Adrenal gland (tissue), 12 donors: ENCODE measurements around the gene ARL6IP4. TPM values are rescaled to one million over a fixed set of nuclear protein-coding genes. Genes with fewer than 3 reads are reported as not detected.

Experiments used
- DNase-seq, 7 donors: peaks; one replicate each; pipeline ENCODE4 v3.0.0-alpha.2; 2019 to 2020
- H3K27ac ChIP-seq, 5 donors: fragments of 200-600 bp; sonication (generic) in 4 of 5; 1 replicate in 3 of 5; 2 replicates in 2 of 5; pipeline versions ENCODE4 v1.5.1 to v1.8.0; 2016 to 2020; ENCODE audit warnings: mild to moderate bottlenecking in 1 of 5
- H3K27me3 ChIP-seq: fragments of 200-600 bp; 2 replicates; pipeline ENCODE4 v1.8.0; 2021
- H3K36me3 ChIP-seq, 2 donors: fragments of 200-600 bp; replicated peaks in 1 of 2; 1 replicate in 1 of 2; 2 replicates in 1 of 2; pipeline versions ENCODE4 v1.5.1 to v1.8.0; 2018 to 2022
- H3K4me1 ChIP-seq, 2 donors: fragments of 200-600 bp; replicated peaks in 1 of 2; 1 replicate in 1 of 2; 2 replicates in 1 of 2; pipeline versions ENCODE4 v1.5.1 to v1.8.0; 2018 to 2021
- H3K4me3 ChIP-seq, 4 donors: fragments of 200-600 bp; sonication (generic) in 3 of 4; one replicate each; pipeline ENCODE4 v1.5.1; 2016 to 2018
- H3K9me3 ChIP-seq, 3 donors: fragments of 200-600 bp; sonication (generic) in 1 of 3; replicated peaks in 1 of 3; 1 replicate in 2 of 3; 2 replicates in 1 of 3; pipeline versions ENCODE4 v1.5.1 to v1.8.0; 2016 to 2021
- CTCF ChIP-seq, 6 experiments: fragments of 450-650 bp in 4 of 6; fragments of 200-600 bp in 2 of 6; sonication (generic) in 1 of 6; IDR thresholded peaks; 1 replicate in 5 of 6; 2 replicates in 1 of 6; pipeline versions ENCODE4 v1.5.1 to v1.8.0; 2016 to 2021; ENCODE audit warnings: antibody characterized with exemption in 6 of 6, mild to moderate bottlenecking in 2 of 6, moderate library complexity in 1 of 6
- POLR2A ChIP-seq, 2 donors: fragments of 450-650 bp; IDR thresholded peaks; one replicate each; pipeline ENCODE4 v1.6.1; 2017; ENCODE audit warnings: antibody characterized with exemption in 2 of 2, mild to moderate bottlenecking in 2 of 2, moderate library complexity in 1 of 2
- WGBS, 4 donors: extraction: QIAGEN DNeasy Blood & Tissue Kit in 2 of 4; methylation state at CpG; one replicate each; pipeline versions ENCODE4 v1.1.5 to v1.1.7; 2013 to 2017; 5-methylcytosine and 5-hydroxymethylcytosine counted together
- intact Hi-C, 2 donors: fragments of 100-400 bp; cut with DNase I; formaldehyde crosslinking; loops; one replicate each; pipeline versions ENCODE4 v1.14.1 to v1.15.0; 2022 to 2023
- polyA plus RNA-seq, 3 donors: library from polyadenylated mRNA; stranded (reverse); fragments of 200-250 nt in 2 of 3; fragments of 350-450 nt in 1 of 3; fragmentation: Illumina TruSeq in 1 of 3; extraction: RNeasy Lipid Tissue Mini Kit (QIAGEN cat#74804) in 1 of 3; gene quantifications; one replicate each; pipeline ENCODE4 v1.2.3, GENCODE V29; 2013 to 2014
- total RNA-seq, 9 donors: library from RNA; depleted of rRNA in 4 of 9; stranded (reverse); fragments of >200 nt in 4 of 9; fragments of 120-200 nt in 1 of 9; fragmentation: NEBNext Ultra II Directional in 1 of 9; extraction: Animal tissue kit (Norgen Biotek cat#: 25700) in 1 of 9; gene quantifications; one replicate each; pipeline versions ENCODE4 v1.1.0 to v1.2.4, GENCODE V29; 2013 to 2023
- donor health status: healthy with polysubstance abuse.
- donor health status: Bipolar disorder and iron deficiency.
- donor health status: DM: yes; HTN: yes; CAD: no.
- donor health status: DM: no; HTN: no; CAD: no.
- donor health status: DM: no; HTN: no; CAD: no.
- donor health status: DM: yes; HTN: yes; CAD: no.

Gene ARL6IP4
- total and polyA plus RNA-seq, 12 donors, result 192 to 709 (median 296) TPM

- TF ChIP-seq CTCF (IDR thresholded peaks at IDR 0.05) (no peak), POLR2A (IDR thresholded peaks at IDR 0.05) (no peak)
Measured at GRCh38 chr12:122988036-122988435, 7.6 kb downstream of the ARL6IP4 start.

GRCh38 chr12:122988612-122989212, 8.2 kb downstream of the ARL6IP4 start:
- Histone ChIP-seq H3K4me3 (no peak overlapping the region), H3K27ac (no peak overlapping the region), H3K4me1 (peaks cover 19 to 23% of the 10 kb centered on the region in 2 donors), H3K9me3 (no peaks in the 10 kb centered on the region), H3K27me3 (no peaks in the 10 kb centered on the region), H3K36me3 (peaks cover 0 to 62% of the 10 kb centered on the region in 2 donors)
- 67 to 100% (median 92%) methylated on average over 1 to 21 of the region's 21 CpGs for WGBS, 4 donors
- DNase-seq, result no peak
- intact Hi-C loops, result loop anchor here (5.0 kb wide), 2 partner anchors 174 to 249 kb away; no protein-coding TSS in a partner anchor
- no peak for TF ChIP-seq CTCF (IDR thresholded peaks at IDR 0.05)
- no peak for TF ChIP-seq POLR2A (IDR thresholded peaks at IDR 0.05)

More at GRCh38 chr12:122988036-122988435, 7.6 kb downstream of the ARL6IP4 start:
- no peak overlapping the region for H3K27ac ChIP-seq
- intact Hi-C loops, result loop anchor here (5.0 kb wide), 2 partner anchors 174 to 249 kb away; no protein-coding TSS in a partner anchor
- no peak for DNase-seq
- no peak overlapping the region for H3K4me3 ChIP-seq
- peaks cover 21 to 30% of the 10 kb centered on the region in 2 donors for H3K4me1 ChIP-seq
- H3K9me3 ChIP-seq, result no peaks in the 10 kb centered on the region
- 90 to 92% (median 92%) methylated on average over 5 to 13 of the region's 13 CpGs for WGBS, 4 donors
- no peaks in the 10 kb centered on the region for H3K27me3 ChIP-seq
- H3K36me3 ChIP-seq, result peaks cover 0 to 62% of the 10 kb centered on the region in 2 donors

- Histone ChIP-seq H3K27ac (no peak overlapping the region), H3K4me3 (no peak overlapping the region), H3K9me3 (no peaks in the 10 kb centered on the region), H3K36me3 (peaks cover 0 to 63% of the 10 kb centered on the region in 2 donors), H3K4me1 (peaks cover 13 to 17% of the 10 kb centered on the region in 2 donors), H3K27me3 (no peaks in the 10 kb centered on the region)
- intact Hi-C loops, result loop anchor here (5.0 kb wide), 2 partner anchors 173 to 248 kb away; no protein-coding TSS in a partner anchor
- no peak for DNase-seq
- 77 to 94% (median 90%) methylated on average over 4 to 10 of the region's 10 CpGs for WGBS, 4 donors
- TF ChIP-seq CTCF (IDR thresholded peaks at IDR 0.05) (no peak), POLR2A (IDR thresholded peaks at IDR 0.05) (no peak)
Measured at GRCh38 chr12:122989225-122989839, 8.9 kb downstream of the ARL6IP4 start.

GRCh38 chr12:122989874-122990419, 9.5 kb downstream of the ARL6IP4 start:
- Histone ChIP-seq H3K4me1 (peaks cover 7 to 11% of the 10 kb centered on the region in 2 donors), H3K27me3 (no peaks in the 10 kb centered on the region), H3K36me3 (peaks cover 0 to 67% of the 10 kb centered on the region in 2 donors), H3K9me3 (no peaks in the 10 kb centered on the region), H3K27ac (no peak overlapping the region), H3K4me3 (no peak overlapping the region)
- DNase-seq, result no peak
- no peak for TF ChIP-seq POLR2A (IDR thresholded peaks at IDR 0.05)
- no peak for TF ChIP-seq CTCF (IDR thresholded peaks at IDR 0.05)
- intact Hi-C loops, result loop anchor here (5.0 kb wide), 2 partner anchors 172 to 247 kb away; no protein-coding TSS in a partner anchor
- 89 to 94% (median 94%) methylated on average over 10 to 22 of the region's 22 CpGs for WGBS, 4 donors
